Stimulated activated CD4-positive, alpha-beta T cell treated with anti-CD3 and anti-CD28 coated beads, Interleukin-12 subunit alpha, Interleukin-12 subunit beta, amount 100 ng/mL, for 4 hours (primary cell): ENCODE measurements around the gene XBP1.
"Not testable (repeated sequence)": the region's sequence is repeated elsewhere in the genome, so short reads cannot be mapped to it uniquely, and the experiment has no call there.

Experiments
- DNase-seq: peaks from one replicate; pipeline ENCODE4 v3.0.0-alpha.2; 2020

XBP1 gene

DNA sequence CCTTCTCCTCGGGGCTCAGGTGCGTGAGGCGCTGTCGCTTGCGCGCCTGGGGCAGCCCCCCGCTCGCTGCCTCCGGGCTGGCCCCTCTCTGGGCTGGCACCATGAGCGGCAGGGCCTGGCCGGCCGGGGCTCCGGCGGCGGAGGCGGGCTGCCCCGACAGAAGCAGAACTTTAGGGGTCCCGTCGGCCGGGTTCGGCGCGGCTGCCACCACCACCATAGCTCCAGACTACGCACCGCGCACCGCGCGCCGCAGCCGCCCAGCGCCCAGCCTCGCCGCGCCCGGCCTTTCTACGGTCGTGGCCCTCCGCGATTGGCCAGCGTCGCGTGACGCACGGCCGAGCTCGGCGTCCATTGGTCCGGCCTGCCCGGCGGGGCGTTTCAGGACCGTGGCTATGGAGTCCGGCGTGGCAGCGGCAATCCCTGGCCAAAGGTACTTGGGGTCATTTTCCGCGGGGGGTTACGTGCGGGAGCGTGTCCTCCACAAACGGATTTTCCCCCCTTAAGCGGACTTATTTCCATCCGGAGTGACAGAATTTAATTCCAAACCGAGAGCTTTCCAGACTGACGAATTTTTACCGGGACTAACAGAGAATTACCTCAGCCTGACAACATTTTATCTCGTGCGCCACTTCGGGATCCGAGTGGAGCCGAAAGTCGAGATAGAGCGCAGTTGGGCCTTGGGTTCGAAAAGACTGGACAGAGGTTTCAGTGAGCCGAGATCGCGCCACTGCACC lies at the start of gene XBP1:
Gene XBP1 (minus strand): TSS at position 262 of the 734 bp plus-strand sequence.
- DNase-seq: peak; percentile 86

DNA sequence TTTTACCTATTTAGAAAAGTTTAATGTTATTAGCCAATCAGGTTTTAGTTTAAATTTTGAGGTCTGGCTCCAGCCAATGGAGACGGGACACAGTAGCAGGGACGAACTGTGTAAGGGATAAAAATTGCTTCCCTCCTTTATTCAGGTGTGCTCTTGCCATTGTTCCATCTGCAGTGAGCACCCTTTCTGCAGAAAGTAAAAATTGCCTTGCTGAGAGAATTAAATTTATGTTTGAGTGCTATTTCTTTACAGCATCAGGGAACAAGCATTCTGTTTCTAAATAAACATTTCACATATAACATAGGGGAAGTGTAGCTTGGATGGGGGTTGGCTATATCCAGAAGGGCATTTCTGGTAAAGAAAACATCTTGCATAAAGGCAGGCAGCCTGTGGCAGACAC lies 46.6 kb upstream of the XBP1 start:
- no peak for DNase-seq

- DNase-seq: not testable (repeated sequence)
Observed at GRCh38 chr22:28844277-28844676, 43.9 kb upstream of the XBP1 start.

DNA sequence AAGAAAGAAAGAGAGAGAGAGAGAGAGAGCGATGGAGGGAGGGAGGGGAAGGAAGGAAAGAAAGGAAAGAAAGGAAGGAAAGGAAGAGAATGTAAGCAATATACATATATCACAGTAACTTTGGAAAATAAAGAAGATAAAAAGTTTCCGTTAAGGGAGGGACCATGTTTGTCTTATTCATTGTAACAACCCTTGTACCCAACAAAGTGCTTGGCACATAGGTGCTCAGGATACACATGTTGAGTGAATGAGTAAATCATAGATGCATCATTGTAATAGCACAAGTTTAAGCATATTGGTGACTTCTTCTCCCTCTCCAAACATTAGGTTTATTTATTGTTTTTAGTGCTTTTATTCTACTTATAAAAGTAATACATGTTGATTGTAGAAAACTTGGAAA lies 43.3 kb upstream of the XBP1 start:
- no peak for DNase-seq

GRCh38 chr22:28841111-28841510 lies 40.7 kb upstream of the XBP1 start:
- no peak for DNase-seq

DNA sequence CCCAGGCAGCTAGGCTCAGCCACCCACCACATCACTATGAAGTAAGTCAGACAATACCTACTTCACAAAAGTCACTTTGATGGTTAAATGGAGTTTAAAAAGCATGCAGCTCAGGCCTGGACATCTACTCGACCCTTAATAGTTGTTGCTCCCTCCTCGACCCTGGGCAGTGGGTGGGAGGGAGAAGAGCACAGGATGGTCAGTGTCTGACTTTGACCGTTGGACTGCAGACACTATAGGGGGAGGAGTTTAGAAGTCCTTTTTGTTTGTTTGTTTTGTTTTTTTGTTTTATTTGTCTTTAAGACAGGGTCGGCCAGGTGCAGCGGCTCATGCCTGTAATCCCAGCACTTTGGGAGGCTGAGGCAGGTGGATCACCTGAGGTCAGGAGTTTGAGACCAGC lies 38.6 kb upstream of the XBP1 start:
- no peak for DNase-seq

DNA sequence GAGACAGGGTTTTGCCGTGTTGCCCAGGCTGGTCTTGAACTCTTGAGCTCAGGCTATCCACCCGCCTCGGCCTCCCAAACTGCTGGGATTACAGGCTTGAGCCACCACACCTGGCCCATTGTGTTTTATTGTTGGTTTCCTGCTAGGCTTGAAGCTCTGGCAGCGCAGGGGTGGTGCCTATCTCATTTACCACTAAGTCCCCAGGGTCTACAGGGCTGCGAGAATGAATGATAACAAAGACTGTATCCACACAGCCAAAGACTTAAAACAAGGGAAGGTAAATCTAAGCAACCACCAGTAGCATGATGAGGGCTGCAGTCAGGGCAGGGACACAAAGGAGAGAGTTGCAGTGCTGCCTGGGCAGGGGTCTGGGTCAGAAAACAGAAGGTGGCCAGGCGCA lies 37.3 kb upstream of the XBP1 start:
- no peak for DNase-seq

DNA sequence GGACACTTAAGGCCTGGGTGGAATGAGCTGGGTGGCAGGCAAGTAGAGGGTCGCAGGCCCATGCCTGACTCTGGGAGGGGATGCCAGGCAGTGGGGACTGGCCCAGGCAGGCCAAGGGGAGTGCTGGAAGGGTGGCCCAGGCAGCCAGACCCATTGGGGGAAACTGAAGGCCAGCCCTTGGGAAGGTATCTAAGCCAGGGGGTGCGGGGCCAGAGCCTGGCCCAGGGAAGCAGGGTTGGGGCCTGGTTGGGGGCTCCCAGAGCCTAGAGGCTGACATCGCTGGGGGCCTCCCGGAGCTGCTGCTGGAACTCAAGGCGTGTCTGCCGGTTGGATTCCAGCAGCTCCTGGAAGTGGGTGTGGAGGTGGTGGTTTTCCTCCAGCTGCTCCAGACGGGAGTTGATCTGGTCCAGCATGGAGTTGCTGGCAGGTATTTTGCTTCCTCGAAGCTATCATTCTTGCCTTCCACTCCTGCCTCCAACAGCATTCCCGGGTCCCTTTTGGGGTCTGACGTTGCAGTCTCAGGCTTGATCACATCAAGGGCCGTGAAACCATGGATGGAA lies 35.3 kb upstream of the XBP1 start:
- no peak for DNase-seq

- DNase-seq: no peak
Observed at GRCh38 chr22:28833276-28833923, 33.0 kb upstream of the XBP1 start.

GRCh38 chr22:28832731-28833130 lies 32.4 kb upstream of the XBP1 start:
- no peak for DNase-seq

DNA sequence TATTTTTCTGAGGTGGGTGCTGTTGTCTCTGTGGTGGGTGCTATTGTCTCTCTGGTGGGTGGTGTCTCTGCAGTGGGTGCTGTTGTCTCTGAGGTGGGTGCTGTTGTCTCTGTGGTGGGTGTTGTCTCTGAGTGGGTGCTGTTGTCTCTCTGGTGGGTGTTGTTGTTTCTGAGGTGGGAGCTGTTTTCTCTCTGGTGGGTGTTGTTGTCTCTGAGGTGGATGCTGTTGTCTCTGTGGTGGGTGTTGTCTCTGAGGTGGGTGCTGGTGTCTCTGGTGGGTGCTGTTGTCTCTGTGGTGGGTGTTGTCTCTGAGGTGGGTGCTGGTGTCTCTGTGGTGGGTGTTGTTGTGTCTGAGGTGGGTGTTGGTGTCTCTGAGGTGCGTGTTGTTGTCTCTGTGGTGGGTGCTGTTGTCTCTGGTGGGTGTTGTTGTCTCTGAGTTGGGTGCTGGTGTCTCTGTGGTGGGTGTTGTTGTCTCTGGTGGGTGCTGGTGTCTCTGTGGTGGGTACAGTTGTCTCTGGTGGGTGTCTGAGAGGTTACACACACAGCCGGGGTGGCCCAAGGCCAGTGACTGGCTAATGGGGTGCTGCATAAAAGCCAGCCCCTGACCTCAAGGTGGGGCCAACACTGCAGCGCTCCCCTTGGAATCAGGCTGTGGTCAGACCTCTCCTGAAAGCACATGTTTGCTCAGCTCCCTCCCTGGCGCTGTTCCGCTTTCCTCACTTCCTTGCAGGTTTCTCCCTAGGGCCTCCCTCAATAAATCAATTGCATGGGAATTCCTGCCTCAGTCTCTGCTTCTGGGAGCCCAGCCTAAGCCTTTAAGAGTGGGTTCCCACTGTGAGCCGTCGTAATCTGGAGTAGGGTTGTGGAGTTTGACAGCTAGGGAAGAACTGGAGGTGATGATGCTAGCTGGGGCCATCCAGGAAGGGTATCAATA lies 31.0 kb upstream of the XBP1 start:
- DNase-seq: no peak

DNA sequence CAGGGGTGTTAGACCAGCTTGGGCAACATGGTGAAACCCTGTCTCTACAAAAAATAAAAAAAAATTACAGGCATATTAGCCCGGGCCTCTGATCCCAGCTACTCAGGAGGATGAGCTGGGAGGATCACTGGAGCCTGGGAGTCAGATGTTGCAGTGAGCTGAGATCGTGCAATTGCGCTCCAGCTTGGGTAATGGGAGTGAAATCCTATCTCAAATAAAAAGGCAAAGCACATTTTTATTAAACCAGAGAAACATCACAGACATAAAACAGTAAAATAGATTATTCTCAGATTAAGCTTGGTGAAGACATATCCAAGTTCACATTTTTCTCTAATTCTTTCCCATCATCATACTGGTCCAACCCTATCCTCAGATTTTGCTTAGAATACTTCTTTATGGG lies 30.1 kb upstream of the XBP1 start:
- DNase-seq: no peak

DNA sequence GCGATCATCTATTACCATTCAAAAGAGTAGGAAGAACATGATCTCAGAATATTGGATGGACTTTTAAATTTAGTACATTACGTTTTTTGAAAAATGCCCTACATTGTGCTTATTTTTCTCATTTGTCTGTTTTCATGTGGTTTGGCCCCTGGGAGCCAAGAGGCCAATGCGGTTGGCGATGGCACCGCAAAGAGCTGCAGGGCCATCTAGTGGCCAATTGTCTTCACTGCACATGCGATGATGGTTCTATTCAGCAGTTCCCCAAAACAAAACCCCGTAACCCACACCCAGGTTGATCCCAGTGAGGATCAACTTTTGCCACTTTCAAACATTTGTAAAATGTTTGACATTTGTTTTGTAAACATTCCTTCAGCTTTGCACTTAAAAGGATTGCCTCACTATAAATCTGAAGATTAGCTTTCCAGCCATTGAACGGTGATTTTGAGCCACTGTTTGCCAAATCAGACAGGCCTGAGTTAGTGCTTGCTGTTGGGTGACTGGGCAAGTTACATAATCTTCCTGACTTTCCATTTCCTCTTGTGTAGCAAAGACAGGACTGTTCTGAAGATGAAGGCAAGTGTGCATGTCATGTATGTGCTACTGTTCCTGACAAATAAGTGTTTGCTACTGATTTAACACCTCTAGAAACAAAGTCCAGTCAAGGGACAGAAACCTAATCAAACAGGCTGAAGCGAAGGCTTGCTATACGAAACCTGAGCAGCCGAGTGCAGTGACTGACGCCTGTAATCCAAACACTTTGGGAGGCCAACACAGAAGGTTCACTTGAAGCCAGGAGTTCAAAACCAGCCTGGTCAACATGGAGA lies 29.2 kb upstream of the XBP1 start:
- peak; percentile 68 for DNase-seq

DNA sequence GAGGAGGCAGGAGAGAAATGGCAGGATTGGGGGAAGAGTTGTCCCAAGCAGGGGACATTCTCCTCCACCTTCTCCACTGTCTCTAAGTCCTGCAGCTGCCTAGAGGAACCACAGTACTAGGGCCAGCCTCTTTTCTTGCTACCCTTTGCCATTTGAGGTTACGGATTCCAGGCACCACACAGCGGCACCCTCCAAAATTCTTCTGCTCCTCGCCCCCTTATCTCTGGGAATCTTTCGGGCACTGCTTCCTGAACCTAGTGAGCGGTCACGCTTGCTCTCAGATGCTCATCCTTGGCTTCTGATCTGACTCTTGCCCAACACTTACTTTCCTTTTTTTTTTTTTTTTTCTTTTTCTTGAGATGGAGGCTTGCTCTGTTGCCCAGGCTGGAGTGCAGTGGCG lies 26.6 kb upstream of the XBP1 start:
- no peak for DNase-seq

DNA sequence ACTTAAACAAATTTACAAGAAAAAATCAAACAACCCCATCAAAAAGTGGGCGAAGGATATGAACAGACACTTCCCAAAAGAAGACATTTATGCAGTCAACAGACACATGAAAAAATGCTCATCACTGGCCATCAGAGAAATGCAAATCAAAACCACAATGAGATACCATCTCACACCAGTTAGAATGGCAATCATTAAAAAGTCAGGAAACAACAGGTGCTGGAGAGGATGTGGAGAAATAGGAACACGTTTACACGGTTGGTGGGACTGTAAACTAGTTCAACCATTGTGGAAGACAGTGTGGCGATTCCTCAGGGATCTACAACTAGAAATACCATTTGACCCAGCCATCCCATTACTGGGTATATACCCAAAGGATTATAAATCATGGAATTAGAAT lies 26.1 kb upstream of the XBP1 start:
- not testable (repeated sequence) for DNase-seq

GRCh38 chr22:28824455-28824854 lies 24.1 kb upstream of the XBP1 start:
- DNase-seq: not testable (repeated sequence)

DNA sequence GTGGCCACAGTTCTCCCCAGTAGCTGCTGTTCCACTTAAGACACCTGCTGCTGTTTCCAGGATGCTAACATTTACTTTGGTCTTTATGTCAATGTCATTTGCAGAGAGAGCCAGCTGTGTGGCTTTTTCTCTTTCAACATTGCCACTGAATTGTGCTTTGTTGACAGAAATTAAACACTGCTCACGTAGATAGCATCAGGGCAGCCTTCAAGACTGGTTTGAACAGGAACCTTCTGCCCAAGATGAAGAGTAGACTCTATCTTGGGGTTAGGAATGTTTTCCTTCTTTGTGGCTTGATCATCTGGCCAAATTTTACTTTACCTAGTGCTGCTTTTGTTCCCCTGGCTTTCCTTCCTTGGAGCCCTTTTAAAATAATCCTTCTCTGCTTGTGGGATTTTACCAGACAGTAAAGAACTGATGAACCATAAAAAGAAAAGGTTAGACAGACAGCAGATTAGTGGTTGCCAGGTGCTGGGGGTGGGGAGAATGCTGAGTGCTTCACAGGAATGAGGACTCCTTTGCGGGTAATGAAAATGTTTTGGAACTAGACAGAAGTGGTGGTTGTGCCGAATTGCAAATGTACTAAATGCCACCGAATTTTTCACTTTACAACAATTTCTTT lies 22.7 kb upstream of the XBP1 start:
- DNase-seq: no peak

GRCh38 chr22:28821452-28821851 lies 21.1 kb upstream of the XBP1 start:
- DNase-seq: no peak

- DNase-seq: no peak
Observed at GRCh38 chr22:28820885-28821284, 20.5 kb upstream of the XBP1 start.

DNA sequence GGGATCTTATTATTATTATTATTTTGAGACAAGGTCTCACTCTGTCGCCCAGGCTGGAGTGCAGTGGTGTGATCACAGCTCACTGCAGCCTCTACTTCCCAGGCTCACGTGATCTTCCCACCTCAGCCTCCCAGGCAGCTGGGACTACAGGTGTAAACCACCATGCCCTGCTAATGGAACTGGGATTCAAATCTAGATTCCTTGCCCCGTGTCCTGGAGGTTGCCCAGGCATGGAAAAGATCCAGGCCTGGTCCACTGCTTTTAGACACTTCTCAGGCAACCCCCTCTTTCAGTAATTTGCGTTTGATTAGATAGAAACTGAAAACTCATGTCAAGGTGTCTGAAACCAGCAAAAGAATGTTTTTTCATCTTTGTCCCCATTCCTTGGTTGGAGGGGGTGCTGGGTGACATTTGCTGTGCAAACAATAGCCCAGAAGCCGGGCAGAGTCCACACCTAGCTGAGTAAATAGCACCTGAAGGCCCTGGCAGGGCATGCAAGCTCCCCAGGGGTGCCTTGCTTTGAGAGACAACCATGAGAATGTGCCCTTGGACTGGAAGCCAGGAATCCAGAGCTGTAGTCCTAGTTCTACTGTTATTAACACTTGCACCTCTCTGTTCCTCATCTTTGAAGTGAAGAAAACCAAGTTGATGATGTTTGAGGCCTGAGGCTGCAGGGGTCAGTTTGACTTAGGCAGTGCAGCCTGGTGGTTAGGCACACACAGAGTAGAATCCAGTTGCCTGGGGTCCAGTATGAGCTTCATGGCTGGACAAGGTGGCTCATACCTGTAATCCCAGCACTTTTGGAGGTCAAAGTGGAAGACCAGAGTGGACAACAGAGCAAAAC lies 19.1 kb upstream of the XBP1 start:
- DNase-seq: no peak
